RWPE1 (cell line): Measurements from ENCODE around the gene PTPN21.

ENCODE experiments used
- CTCF ChIA-PET: fragments of 350-600 bp; sonication (Branson Sonifier 250); formaldehyde crosslinking; extraction: SDS; loops from one replicate; lab custom pipeline; 2021; lab: Yijun Ruan, JAX
- POLR2A ChIA-PET: fragments of 400-600 bp; formaldehyde crosslinking; extraction: SDS; loops from one replicate; lab custom pipeline; 2020; ENCODE audit warnings: antibody characterized with exemption; ENCODE audit not compliant: low non-redundant PET; lab: Yijun Ruan, JAX
- DNase-seq: peaks from one replicate; pipeline ENCODE4 v3.0.0; 2012; ENCODE audit warnings: low spot score
- H3K27ac ChIP-seq: fragments of 450-650 bp; 2 replicates; pipeline ENCODE4 v1.5.1; 2017
- CTCF ChIP-seq: fragments of 450-650 bp; conservative IDR thresholded peaks from 2 replicates; pipeline ENCODE4 v1.5.1; 2017; ENCODE audit warnings: low read depth, mild to moderate bottlenecking

PTPN21 gene

DNA sequence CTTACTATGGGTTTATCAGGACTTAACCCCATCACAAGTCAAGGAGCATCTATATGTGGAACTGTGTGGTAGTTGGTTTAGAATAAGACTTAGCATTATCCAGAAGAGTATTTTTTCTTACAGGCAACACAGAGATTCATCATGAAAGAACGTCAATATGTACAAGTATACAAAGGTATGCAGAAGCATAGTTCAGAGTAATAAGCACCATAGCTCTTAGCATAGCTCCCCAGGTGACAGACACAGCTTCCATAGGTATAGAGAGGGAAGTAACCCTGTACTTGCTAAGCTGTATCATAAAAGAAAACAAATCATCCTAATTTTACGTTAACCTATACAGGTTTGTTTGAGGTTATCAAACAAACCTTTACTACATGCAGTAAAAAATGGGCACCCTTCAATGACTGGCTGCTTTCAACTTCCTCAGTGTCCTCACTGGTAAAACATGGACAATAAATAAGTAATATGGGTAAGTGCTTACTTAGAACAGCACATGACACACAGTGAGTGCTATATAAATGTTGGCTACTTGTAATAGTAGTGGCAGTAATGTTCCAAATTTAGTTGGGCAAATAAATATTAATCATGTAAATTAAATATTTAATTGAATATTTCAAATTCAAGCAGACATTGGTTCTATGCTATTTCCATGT, 50.9 kb downstream of the PTPN21 start:
- CTCF ChIA-PET = interaction anchor here (0.6 kb wide), 1 partner anchor 23 kb away, joined by 4 read pairs; no protein-coding TSS in a partner anchor

GRCh38 chr14:88502740-88503139, 52.1 kb downstream of the PTPN21 start:
- no peak overlapping the region for H3K27ac ChIP-seq
- CTCF ChIA-PET = interaction anchor here (0.6 kb wide), 1 partner anchor 1051 kb away, joined by 4 read pairs; no protein-coding TSS in a partner anchor
- POLR2A ChIA-PET = no interaction called here
- TF ChIP-seq CTCF = no peak
- DNase-seq = no peak

More for the DNA sequence above, 50.9 kb downstream of the PTPN21 start:
- DNase-seq = no peak
- H3K27ac ChIP-seq = no peak overlapping the region
- POLR2A ChIA-PET = no interaction called here
- TF ChIP-seq CTCF = no peak

DNA sequence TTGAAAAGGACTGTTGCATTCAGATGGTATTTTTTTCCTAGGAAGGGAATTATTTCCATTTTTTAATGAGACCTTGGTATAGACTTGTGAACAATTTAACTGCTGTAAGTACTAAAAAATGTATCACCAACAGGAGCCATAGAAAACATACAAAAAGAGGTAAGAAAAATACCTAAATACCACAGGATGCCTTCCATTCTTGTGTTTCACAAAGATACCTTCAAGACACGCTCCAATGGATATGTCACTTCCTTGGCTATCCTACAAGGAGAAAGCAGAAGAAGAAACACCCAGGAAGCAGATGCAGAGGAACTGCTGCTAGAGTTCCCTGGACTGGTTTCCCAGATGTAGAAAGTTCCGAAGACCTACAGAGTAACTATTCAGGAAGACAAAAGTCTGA, 54.2 kb downstream of the PTPN21 start:
- DNase-seq = no peak
- no peak overlapping the region for H3K27ac ChIP-seq
- ChIA-PET POLR2A (no interaction called here), CTCF (no interaction called here)
- no peak for TF ChIP-seq CTCF

GRCh38 chr14:88499225-88499624, 55.6 kb downstream of the PTPN21 start:
- DNase-seq = no peak
- CTCF ChIA-PET = no interaction called here

DNA sequence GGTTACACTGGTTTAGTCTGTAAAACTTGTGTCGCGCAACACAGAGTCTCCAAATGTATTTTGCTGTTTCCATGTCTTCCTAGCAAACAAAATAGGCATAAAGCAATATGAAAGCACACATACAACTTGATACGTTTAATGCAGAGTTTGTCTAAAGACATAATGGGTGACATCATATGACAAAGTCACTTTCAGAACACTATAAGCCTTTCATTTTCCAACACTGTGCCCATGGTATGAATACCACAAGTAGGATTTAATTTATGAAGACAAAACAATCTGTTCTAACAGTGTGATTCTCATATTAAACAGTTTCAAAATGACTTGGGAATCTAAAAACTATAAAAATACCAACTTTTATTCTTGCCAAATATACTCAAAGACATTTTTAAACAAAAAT, 58.4 kb downstream of the PTPN21 start:
- ChIA-PET POLR2A (no interaction called here), CTCF (no interaction called here)
- no peak for TF ChIP-seq CTCF
- no peak for DNase-seq
- H3K27ac ChIP-seq = no peak overlapping the region

More at GRCh38 chr14:88499225-88499624, 55.6 kb downstream of the PTPN21 start:
- H3K27ac ChIP-seq = no peak overlapping the region
- POLR2A ChIA-PET = no interaction called here
- no peak for TF ChIP-seq CTCF

DNA sequence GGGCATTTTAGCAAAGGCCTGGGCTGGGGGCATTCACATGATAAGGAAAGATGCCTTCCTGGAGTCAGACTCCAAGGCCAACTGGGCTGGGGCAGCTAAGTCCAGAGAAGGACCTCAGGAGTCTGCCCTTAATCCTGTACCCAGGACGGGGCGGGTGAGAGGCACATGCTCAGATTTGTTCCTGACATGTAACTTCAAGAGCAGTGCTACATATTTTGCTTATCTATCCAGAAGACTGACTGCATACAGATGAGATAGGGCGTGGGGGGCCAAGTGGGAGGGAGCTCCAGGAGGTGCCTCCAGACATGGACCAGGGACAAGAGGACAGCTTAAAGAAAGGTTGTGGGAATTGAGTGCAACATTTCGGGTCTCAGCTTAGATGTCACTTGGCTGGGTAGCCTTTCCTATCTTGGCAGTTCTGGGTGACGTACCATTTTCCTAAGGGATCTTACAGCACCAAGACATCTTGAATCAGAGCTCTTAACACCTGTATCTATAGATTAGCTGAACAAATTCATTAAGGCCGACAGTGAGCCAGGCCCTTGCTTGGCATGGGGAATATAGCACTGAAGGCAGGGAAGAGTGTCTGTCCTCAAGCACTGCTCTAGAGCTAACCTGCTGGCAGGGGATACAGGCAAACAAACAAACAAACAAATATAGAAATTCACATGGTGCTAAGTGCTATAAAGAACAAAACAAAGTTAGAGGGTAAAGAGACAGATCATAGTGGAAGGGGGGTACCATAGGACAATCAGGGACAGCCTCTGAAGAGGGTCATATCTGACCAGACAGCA, 61.2 kb downstream of the PTPN21 start:
- CTCF ChIA-PET = interaction anchor here (0.6 to 1.7 kb wide), 4 partner anchors 16 to 294 kb away, joined by 3 to 6 read pairs (median 4); no protein-coding TSS in a partner anchor
- no peak overlapping the region for H3K27ac ChIP-seq
- no peak for DNase-seq
- no peak for TF ChIP-seq CTCF
- POLR2A ChIA-PET = no interaction called here
